Measurements from ENCODE around the gene KIRREL3. TPM values are rescaled to one million over a fixed set of nuclear protein-coding genes. Genes with fewer than 3 reads are reported as not detected.

The KIRREL3 gene
- total and polyA plus RNA-seq, 9 of the 15 experiments (the other 6 are each of a cell fraction or from before 2014, with no cell fraction given): 0.04 to 0.10 TPM; not detected in 7

DNA sequence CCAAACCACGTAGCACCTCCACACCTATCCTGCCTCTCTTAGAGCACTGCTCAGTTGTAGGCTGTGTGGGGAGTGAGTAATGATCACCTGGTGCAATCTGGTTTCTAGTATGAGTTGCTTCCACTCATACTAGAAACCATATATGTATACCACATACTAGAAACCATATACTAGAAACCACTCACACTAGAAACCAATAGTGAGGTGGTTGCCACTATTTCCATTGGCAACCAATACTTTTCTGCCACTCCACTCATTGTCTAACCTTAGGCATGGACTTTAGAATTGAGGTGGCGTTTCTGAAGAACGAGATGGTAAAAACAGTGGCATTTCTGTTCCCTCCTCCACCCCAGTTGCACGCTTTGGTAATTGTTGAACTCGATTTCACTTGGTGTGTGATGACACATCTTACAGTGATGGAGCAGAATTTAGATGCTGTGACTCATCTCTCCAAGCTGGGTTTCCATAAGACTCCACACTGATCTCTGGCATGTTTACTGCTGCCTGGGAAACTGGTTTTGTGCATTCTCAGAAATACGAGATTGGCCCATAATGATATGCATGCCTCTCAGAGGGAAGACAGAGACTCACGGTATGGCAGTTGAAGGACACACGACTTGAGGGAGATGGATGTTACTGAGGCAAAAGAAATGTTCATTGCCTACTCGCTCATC is 82.9 kb downstream of the KIRREL3 start (continued):
- TF ChIP-seq PHB2 (IDR thresholded peaks at IDR 0.05; ENCODE audit: low read depth) (no peak), MAFG (tag; conservative IDR thresholded peaks at IDR 0.05) (peak; percentile 16; the same call in 1 of the 2 replicates), KAT7 (CRISPR knock-in tag; IDR thresholded peaks at IDR 0.05; ENCODE audit: borderline replicate concordance) (no peak), FOSL1 (tag; conservative IDR thresholded peaks at IDR 0.05) (peak; percentile 95), HSF4 (CRISPR knock-in tag; IDR thresholded peaks at IDR 0.05; ENCODE audit: borderline replicate concordance) (no peak), TAL1 (IDR thresholded peaks at IDR 0.05) (no peak), PHTF2 (CRISPR knock-in tag; IDR thresholded peaks at IDR 0.05) (no peak), ZNF764 (CRISPR knock-in tag; IDR thresholded peaks at IDR 0.05; ENCODE audit: low read depth) (no peak), CEBPG (CRISPR knock-in tag; IDR thresholded peaks at IDR 0.05) (no peak), CEBPG (tag; conservative IDR thresholded peaks at IDR 0.05 in 1 of 2, IDR thresholded peaks at IDR 0.05 in 1 of 2) (0 out of 4 replicates have a peak, but pooled peaks of 1 of the 2 experiments have one; percentile 15)
- TF ChIP-seq, protein P1, sequence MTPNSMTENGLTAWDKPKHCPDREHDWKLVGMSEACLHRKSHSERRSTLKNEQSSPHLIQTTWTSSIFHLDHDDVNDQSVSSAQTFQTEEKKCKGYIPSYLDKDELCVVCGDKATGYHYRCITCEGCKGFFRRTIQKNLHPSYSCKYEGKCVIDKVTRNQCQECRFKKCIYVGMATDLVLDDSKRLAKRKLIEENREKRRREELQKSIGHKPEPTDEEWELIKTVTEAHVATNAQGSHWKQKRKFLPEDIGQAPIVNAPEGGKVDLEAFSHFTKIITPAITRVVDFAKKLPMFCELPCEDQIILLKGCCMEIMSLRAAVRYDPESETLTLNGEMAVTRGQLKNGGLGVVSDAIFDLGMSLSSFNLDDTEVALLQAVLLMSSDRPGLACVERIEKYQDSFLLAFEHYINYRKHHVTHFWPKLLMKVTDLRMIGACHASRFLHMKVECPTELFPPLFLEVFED (CRISPR knock-in tag; conservative IDR thresholded peaks at IDR 0.05): no peak
- TF ChIP-seq, protein P2, sequence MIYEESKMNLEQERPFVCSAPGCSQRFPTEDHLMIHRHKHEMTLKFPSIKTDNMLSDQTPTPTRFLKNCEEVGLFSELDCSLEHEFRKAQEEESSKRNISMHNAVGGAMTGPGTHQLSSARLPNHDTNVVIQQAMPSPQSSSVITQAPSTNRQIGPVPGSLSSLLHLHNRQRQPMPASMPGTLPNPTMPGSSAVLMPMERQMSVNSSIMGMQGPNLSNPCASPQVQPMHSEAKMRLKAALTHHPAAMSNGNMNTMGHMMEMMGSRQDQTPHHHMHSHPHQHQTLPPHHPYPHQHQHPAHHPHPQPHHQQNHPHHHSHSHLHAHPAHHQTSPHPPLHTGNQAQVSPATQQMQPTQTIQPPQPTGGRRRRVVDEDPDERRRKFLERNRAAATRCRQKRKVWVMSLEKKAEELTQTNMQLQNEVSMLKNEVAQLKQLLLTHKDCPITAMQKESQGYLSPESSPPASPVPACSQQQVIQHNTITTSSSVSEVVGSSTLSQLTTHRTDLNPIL (CRISPR knock-in tag; IDR thresholded peaks at IDR 0.05): no peak

Measured in K562 (cell line).